GM18508 (cell line): ENCODE measurements around the gene COX7C.
"Not testable (repeated sequence)": the region's sequence is repeated elsewhere in the genome, so short reads cannot be mapped to it uniquely, and the experiment has no call there.

Source experiments
- ATAC-seq: cut with Tn5 transposase; IDR thresholded peaks from one replicate; pipeline ENCODE4 v1.9.1; 2021; ENCODE audit warnings: moderate number of reproducible peaks; ENCODE audit not compliant: insufficient read depth, unreplicated experiment

The COX7C gene

DNA sequence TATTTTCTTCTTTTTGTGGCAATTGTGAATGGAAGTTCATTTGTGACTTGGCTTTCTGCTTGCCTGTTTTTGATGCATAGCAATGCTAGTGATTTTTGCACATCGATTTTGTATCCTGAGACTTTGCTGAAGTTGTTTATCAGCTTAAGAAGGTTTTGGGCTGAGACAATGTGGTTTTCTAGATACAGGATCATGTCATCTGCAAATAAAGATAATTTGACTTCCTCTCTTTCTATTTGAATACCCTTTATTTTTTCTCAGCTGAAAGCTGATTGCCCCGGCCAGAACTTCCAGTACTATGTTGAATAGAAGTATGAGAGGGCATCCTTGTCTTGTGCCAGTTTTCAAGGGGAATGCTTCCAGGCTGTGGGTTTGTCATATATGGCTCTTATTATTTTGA, 43.0 kb downstream of the COX7C start:
- not testable (repeated sequence) for ATAC-seq

DNA sequence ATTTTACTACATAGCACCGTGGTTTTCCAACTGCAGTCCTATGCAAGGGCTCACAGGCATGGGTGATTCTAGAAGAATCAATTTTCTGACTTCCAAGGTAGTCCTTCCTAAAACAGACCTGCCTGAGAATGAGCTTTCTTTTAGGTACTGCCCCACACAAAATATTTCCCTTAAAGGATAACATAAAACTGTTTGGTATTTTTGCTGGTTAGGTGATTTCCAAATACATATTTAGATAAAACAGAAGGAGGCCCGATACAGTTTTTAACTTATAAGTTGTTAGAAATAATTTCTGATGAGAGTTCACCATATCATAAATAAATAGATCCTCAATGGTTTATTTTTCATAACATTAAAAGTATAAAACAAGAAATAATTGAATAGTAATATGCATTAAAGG, 46.4 kb downstream of the COX7C start:
- ATAC-seq = no peak

DNA sequence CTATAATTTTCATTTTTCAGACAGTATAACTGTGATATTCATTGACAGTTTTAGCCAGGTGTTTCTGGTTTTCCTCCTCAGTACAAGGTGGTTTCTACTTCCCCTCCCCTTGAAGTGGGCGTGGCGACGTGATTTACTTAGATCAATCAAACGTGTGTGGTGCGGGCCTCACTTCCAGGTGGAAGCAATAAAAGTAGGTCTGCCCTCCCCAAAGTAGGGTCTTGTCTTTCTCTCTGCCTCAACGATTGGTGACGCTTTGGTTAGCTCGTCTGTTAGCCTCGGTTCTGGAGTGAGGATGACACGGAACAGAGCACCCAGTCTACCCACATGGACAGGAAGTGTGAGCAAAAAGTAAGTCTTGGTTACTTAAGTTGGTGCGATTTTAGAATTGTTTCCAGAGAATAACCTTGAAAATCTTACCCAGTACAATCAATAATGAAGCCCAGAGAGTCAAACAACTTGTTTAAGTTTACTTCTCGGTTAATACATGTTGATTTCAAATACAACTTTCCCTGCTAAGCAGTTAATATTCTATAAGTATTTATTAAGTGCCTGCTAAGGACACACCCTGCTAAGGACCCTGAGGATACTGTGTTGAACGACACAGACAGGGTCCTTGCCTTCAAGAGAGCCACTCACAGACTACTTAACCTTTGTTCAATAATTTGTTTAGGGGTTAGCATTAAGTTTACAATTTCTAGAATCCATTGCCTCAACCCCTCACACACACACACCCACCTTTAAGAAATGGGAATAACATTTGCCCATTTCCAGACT, 48.4 kb downstream of the COX7C start:
- ATAC-seq = no peak

DNA sequence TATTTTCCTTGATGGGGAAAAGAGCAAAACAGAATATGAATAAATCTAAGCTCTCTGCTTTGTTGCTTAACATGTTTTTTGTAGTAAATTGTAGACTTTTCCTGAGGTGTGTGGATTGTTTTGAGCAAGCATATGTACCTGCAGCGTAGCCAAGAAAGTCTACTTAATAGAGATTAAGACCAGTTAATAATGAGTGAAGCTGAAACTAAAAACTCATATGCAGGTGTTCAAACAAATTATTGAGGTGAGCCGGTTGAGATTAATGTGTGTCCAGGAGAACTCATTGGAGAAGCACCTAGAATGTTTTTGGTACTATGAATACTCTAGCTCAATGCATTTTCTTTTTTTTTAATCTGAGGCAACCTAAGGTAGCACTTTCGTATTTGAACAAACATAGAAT, 49.2 kb downstream of the COX7C start:
- ATAC-seq = no peak
